ENCODE data around the gene PTGES.

DNA sequence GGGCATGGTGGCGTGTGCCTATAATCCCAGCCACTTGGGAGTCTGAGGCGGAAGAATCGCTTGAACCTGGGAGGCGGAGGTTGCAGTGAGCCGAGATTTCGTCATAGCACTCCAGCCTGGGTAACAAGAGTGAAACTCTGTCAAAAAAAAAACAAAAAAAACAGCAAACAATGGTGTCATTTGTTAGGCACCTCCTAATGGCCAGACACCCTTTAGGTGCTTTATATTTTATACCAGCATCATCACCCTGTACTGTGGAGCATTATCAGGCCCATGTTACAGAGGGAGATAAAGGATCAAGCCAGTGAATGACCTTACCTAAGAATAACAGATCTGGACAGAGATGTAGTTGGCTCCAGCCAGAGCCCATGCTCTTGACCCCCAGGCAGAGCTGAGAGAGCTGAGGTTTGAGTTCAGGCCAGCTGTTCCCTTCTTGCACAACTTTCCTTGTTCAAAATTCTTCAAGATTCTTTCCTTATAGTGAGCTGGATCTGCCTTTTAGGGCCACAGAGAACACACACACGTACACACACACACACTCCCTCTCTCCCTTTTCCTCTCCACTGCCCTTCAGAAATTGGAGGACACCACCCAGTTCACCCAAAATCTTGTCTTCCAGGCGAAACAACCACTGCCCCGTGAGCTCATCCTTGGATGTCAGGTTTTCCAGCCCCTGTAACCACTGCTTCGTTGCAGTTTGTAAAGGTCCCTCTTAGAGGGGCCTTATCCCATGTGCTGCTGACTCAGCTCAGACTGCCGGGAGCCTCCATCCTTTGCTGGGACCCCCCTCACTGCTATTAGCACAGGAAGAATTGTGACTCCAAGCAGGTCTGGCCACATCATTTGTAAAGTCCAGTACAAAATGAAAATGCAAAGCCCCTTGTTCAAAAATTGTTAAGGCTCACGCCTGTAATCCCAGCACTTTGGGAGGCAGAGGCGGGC is 10.4 kb upstream of the PTGES start:
- TF ChIP-seq CTCF (IDR thresholded peaks at IDR 0.05 in 2 of 3, conservative IDR thresholded peaks at IDR 0.05 in 1 of 3; ENCODE audit: control insufficient read depth in 2 of 3, extremely low read depth in 1 of 3, insufficient read depth in 1 of 3, low read depth in 3 of 3, low read length in 3 of 3) (no peak), BRCA1 (IDR thresholded peaks at IDR 0.05; ENCODE audit: low read depth, low read length) (no peak), POLR2A (IDR thresholded peaks at IDR 0.05; ENCODE audit: low read depth, low read length) (no peak), DPF2 (IDR thresholded peaks at IDR 0.05) (no peak), GABPA (IDR thresholded peaks at IDR 0.05; ENCODE audit: low read depth) (no peak), EGR1 (IDR thresholded peaks at IDR 0.05; ENCODE audit: borderline replicate concordance in 1 of 2, low read depth in 2 of 2, low read length in 2 of 2) (no peak), MTA2 (IDR thresholded peaks at IDR 0.05; ENCODE audit: low read depth) (no peak), ZSCAN29 (IDR thresholded peaks at IDR 0.05) (no peak)

All from GM12878 (cell line).